HL-60 (cell line): ENCODE results near the gene MAST2.

Experiments
- CTCF ChIP-seq: IDR thresholded peaks from one replicate; pipeline ENCODE4 v1.5.1; 2011; ENCODE audit warnings: low read length, control low read depth, inconsistent platforms; ENCODE audit not compliant: insufficient read depth
- POLR2AphosphoS5 ChIP-seq: IDR thresholded peaks from 2 replicates; pipeline ENCODE4 v1.6.1; 2012; ENCODE audit warnings: low read depth
- TF ChIP-seq, protein P1 (sequence below): IDR thresholded peaks from 2 replicates; pipeline ENCODE4 v1.6.1; 2012; ENCODE audit warnings: low read depth; ENCODE audit not compliant: insufficient replicate concordance

GRCh38 chr1:46019348-46019747 lies 215.9 kb downstream of the MAST2 start:
- TF ChIP-seq CTCF (no peak), POLR2AphosphoS5 (no peak)
- TF ChIP-seq, protein P1, sequence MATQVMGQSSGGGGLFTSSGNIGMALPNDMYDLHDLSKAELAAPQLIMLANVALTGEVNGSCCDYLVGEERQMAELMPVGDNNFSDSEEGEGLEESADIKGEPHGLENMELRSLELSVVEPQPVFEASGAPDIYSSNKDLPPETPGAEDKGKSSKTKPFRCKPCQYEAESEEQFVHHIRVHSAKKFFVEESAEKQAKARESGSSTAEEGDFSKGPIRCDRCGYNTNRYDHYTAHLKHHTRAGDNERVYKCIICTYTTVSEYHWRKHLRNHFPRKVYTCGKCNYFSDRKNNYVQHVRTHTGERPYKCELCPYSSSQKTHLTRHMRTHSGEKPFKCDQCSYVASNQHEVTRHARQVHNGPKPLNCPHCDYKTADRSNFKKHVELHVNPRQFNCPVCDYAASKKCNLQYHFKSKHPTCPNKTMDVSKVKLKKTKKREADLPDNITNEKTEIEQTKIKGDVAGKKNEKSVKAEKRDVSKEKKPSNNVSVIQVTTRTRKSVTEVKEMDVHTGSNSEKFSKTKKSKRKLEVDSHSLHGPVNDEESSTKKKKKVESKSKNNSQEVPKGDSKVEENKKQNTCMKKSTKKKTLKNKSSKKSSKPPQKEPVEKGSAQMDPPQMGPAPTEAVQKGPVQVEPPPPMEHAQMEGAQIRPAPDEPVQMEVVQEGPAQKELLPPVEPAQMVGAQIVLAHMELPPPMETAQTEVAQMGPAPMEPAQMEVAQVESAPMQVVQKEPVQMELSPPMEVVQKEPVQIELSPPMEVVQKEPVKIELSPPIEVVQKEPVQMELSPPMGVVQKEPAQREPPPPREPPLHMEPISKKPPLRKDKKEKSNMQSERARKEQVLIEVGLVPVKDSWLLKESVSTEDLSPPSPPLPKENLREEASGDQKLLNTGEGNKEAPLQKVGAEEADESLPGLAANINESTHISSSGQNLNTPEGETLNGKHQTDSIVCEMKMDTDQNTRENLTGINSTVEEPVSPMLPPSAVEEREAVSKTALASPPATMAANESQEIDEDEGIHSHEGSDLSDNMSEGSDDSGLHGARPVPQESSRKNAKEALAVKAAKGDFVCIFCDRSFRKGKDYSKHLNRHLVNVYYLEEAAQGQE, result no peak
